ENCODE results near the gene WDSUB1.

GRCh38 chr2:159298967-159299366 is 12.5 kb upstream of the WDSUB1 start:
- TF ChIP-seq CTCF (IDR thresholded peaks at IDR 0.05) (no peak), POLR2A (IDR thresholded peaks at IDR 0.05) (no peak)

Measured in testis (tissue), 2 donors.